PC-9 (cell line): ENCODE data around the gene DDX49. TPM values are rescaled to one million over a fixed set of nuclear protein-coding genes. Genes with fewer than 3 reads are reported as not detected.

Experiments used
- BruUV-seq: library from RNA; stranded (reverse); fragments of 400-500 nt; replicated peaks from 2 replicates; lab custom pipeline; 2021; lab: Mats Ljungman, UMichigan
- CTCF ChIA-PET: fragments of 300-600 bp; sonication (Branson Sonifier 250); formaldehyde crosslinking; loops from one replicate; lab custom pipeline; 2022; ENCODE audit warnings: antibody characterized with exemption; lab: Charles Lee
- POLR2A ChIA-PET: fragments of 300-600 bp; sonication (Branson Sonifier 250); formaldehyde crosslinking; loops from one replicate; lab custom pipeline; 2022; ENCODE audit warnings: antibody characterized with exemption; ENCODE audit not compliant: unreplicated experiment; lab: Charles Lee
- DNase-seq, 2 experiments: peaks; one replicate each; pipeline versions ENCODE4 v3.0.0 to v3.0.0-alpha.2; 2015 to 2022; ENCODE audit warnings: mixed read lengths in 1 of 2
- H2AFZ ChIP-seq: fragments of 200-600 bp; sonication (generic); 2 replicates; pipeline ENCODE4 v1.8.1; 2017; ENCODE audit warnings: antibody characterized with exemption
- H3F3A ChIP-seq: fragments of 200-600 bp; sonication (generic); 2 replicates; pipeline ENCODE4 v1.8.1; 2017; ENCODE audit warnings: antibody characterized with exemption, mild to moderate bottlenecking, low read depth; ENCODE audit not compliant: insufficient read depth
- H3K27ac ChIP-seq: fragments of 200-600 bp; sonication (generic); 2 replicates; pipeline ENCODE4 v1.6.1; 2016; ENCODE audit warnings: mixed run types
- H3K27me3 ChIP-seq: fragments of 200-600 bp; sonication (generic); 2 replicates; pipeline ENCODE4 v1.6.1; 2016; ENCODE audit warnings: low read depth, mixed run types; ENCODE audit not compliant: insufficient read depth
- H3K36me3 ChIP-seq: fragments of 200-600 bp; sonication (generic); 2 replicates; pipeline ENCODE4 v1.6.1; 2016; ENCODE audit warnings: low read depth, mixed run types
- H3K4me1 ChIP-seq: fragments of 200-600 bp; sonication (generic); replicated peaks from 2 replicates; pipeline ENCODE4 v1.6.1; 2016; ENCODE audit warnings: mixed run types; ENCODE audit not compliant: insufficient read depth
- H3K4me2 ChIP-seq: fragments of 200-600 bp; sonication (generic); 2 replicates; pipeline ENCODE4 v1.6.1; 2017; ENCODE audit warnings: mixed run types
- H3K4me3 ChIP-seq: fragments of 200-600 bp; sonication (generic); 2 replicates; pipeline ENCODE4 v1.6.1; 2016; ENCODE audit warnings: mixed run types
- H3K79me2 ChIP-seq: fragments of 200-600 bp; sonication (generic); 2 replicates; pipeline ENCODE4 v1.6.1; 2017; ENCODE audit warnings: low read depth, mixed run types
- H3K9me2 ChIP-seq: fragments of 200-600 bp; sonication (generic); 2 replicates; pipeline ENCODE4 v1.8.1; 2017; ENCODE audit warnings: mild to moderate bottlenecking; ENCODE audit not compliant: insufficient read depth
- H3K9me3 ChIP-seq: fragments of 200-600 bp; sonication (generic); 2 replicates; pipeline ENCODE4 v1.8.1; 2016; ENCODE audit warnings: low read depth; ENCODE audit not compliant: insufficient read depth
- H4K20me1 ChIP-seq: fragments of 200-600 bp; sonication (generic); 2 replicates; pipeline ENCODE4 v1.8.1; 2017; ENCODE audit not compliant: insufficient read depth
- CTCF ChIP-seq: fragments of 200-600 bp; sonication (generic); conservative IDR thresholded peaks from 2 replicates; pipeline ENCODE4 v1.6.1; 2017; ENCODE audit warnings: mixed run types, antibody characterized with exemption, mild to moderate bottlenecking, moderate library complexity
- EZH2 ChIP-seq: fragments of 200-600 bp; sonication (generic); IDR thresholded peaks from 2 replicates; pipeline ENCODE4 v1.8.0; 2017; ENCODE audit warnings: antibody characterized with exemption, low read depth
- intact Hi-C: fragments of 100-400 bp; cut with micrococcal nuclease; formaldehyde crosslinking; loops from one replicate; pipeline ENCODE4 v1.10.0; 2022; ENCODE audit not compliant: unreplicated experiment
- total RNA-seq: library from RNA; stranded (reverse); gene quantifications from 2 replicates; pipeline ENCODE4 v1.2.3, GENCODE V29; 2021

DDX49 gene
- total RNA-seq, 1 experiment from 2014 or later: 41.2 TPM

DNA sequence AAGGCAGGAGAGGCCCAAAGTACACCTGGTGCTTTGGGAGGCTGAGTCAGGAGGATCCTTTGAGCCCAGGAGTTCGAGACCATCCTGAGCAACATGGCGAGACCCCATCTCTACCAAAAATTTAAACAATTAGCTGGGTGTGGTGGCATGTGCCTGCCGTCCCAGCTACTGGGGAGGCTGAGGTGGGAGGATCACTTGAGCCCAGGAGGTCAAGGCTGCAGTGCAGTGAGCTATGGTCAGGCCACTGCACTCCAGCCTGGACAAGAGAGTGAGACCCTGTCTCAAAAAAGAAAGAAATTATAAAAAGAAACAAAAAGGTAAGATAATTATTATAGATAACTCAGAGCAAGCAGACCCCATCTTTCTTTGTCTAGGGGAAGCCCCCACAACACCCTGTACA lies 19.6 kb downstream of the DDX49 start:
- peaks cover 32% of the 10 kb centered on the region for H3F3A ChIP-seq
- intact Hi-C loops: no loop called here
- H2AFZ ChIP-seq: no peak overlapping the region
- ChIA-PET POLR2A (no interaction called here), CTCF (no interaction called here)
- TF ChIP-seq CTCF (no peak), EZH2 (no peak)
- peaks cover 10% of the 10 kb centered on the region for H3K4me1 ChIP-seq
- peak overlapping the region; percentile 88 for H3K4me2 ChIP-seq
- H3K79me2 ChIP-seq: peaks cover 33% of the 10 kb centered on the region
- H3K9me2 ChIP-seq: no peaks in the 10 kb centered on the region
- no peaks in the 10 kb centered on the region for H4K20me1 ChIP-seq
- no peak overlapping the region for H3K27ac ChIP-seq
- H3K27me3 ChIP-seq: no peaks in the 10 kb centered on the region
- H3K36me3 ChIP-seq: peaks cover 5% of the 10 kb centered on the region
- no TSS peak for BruUV-seq
- peak overlapping the region; percentile 81; the same call in 1 of the 2 replicates for H3K4me3 ChIP-seq
- no peak for DNase-seq
- no peaks in the 10 kb centered on the region for H3K9me3 ChIP-seq

GRCh38 chr19:18939922-18940768 lies 20.6 kb downstream of the DDX49 start:
- Histone ChIP-seq H3F3A (peaks cover 38% of the 10 kb centered on the region), H3K79me2 (peaks cover 33% of the 10 kb centered on the region), H3K36me3 (peaks cover 5% of the 10 kb centered on the region), H3K9me3 (no peaks in the 10 kb centered on the region), H3K27ac (no peak overlapping the region), H3K4me1 (peaks cover 10% of the 10 kb centered on the region), H3K4me2 (peak overlapping the region; percentile 88), H3K9me2 (no peaks in the 10 kb centered on the region), H4K20me1 (no peaks in the 10 kb centered on the region), H2AFZ (peak overlapping the region; percentile 87), H3K27me3 (no peaks in the 10 kb centered on the region), H3K4me3 (peak overlapping the region; percentile 81)
- intact Hi-C loops: loop anchor here (1.0 to 2.0 kb wide), 2 partner anchors 21 to 46 kb away; partner anchors contain the start of genes COPE and DDX49
- no peak for TF ChIP-seq CTCF
- no peak for TF ChIP-seq EZH2
- peak in 1 of 2 experiments; percentile 49 for DNase-seq
- TSS peak; percentile 29 for BruUV-seq
- CTCF ChIA-PET: no interaction called here
- POLR2A ChIA-PET: interaction anchor here (0.7 kb wide), 1 partner anchor 24 kb away, joined by 4 read pairs; no protein-coding TSS in a partner anchor

DNA sequence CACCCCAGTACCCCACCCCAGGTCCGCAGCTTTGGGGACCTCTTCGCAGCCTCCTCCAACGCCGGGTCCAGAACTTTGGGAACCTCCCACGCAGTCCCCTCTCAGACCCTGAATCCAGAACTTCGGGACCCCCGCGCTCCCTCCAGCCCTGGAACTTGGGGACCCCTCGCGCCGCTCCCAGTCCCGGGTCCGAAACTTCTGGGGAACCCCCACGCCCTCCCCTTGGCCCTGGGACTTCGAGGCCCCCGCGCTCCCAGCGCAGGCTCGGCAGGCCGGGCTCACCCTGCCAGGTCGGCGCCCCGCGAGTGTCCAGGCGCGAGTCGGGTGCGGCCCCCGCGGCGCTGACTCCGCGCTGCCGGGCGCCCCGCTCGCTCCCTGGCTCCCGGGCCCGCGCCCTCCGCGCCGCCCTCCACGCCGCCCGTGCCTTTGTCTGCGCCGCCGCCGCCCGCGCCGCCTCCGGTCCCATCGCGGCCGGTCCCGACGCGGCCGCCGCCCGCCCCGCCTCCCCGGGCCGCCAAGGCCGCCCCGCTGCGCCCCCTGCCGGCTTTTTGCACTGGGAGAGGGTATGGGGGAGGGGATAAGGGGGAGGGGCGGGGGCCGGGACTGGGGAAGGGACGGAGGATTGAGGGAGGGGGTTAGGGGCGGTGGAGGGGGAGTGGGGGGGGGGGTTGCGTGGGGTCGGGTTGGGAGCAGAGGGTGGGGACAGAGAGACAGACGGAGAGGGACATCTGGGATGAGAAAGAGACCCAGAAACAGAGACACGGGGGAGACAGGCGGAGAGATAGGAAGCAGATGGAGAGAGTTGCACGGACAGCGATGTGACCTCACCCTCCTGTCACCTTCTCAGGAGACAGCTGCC lies 21.5 kb downstream of the DDX49 start, which contains the start of gene HOMER3:
Gene HOMER3, minus strand, starts transcription at position 449 of the 859 bp plus-strand sequence. CDS start 2,235 bp downstream, outside the sequence.
- peaks cover 5% of the 10 kb centered on the region for H3K36me3 ChIP-seq
- H3F3A ChIP-seq: peaks cover 35% of the 10 kb centered on the region
- no peaks in the 10 kb centered on the region for H3K27me3 ChIP-seq
- H3K4me2 ChIP-seq: peak within 1 kb of the TSS; percentile 88
- peak within 1 kb of the TSS; percentile 81 for H3K4me3 ChIP-seq
- H3K9me3 ChIP-seq: no peaks in the 10 kb centered on the region
- no peak within 1 kb of the TSS for H3K27ac ChIP-seq
- no peaks in the 10 kb centered on the region for H4K20me1 ChIP-seq
- ChIA-PET POLR2A (no interaction called here), CTCF (no interaction called here)
- H3K79me2 ChIP-seq: peaks cover 33% of the 10 kb centered on the region
- no TSS peak for BruUV-seq
- H3K4me1 ChIP-seq: peaks cover 10% of the 10 kb centered on the region
- peak in 1 of 2 experiments; percentile 75 for DNase-seq
- H3K9me2 ChIP-seq: no peaks in the 10 kb centered on the region
- TF ChIP-seq EZH2 (no peak), CTCF (no peak; the same call in 1 of the 2 replicates)
- intact Hi-C loops: loop anchor here (1.0 to 2.0 kb wide), 2 partner anchors 22 to 45 kb away; partner anchors contain the start of genes COPE and DDX49
- H2AFZ ChIP-seq: peak within 1 kb of the TSS; percentile 87
